Heart left ventricle (tissue), 13 donors: Measurements from ENCODE around the gene EMC1.
"Not testable (repeated sequence)": the region's sequence is repeated elsewhere in the genome, so short reads cannot be mapped to it uniquely, and the experiment has no call there.

ENCODE experiments used
- CTCF ChIP-seq, 12 donors: fragments of 200-600 bp; sonication (generic) in 4 of 12; IDR thresholded peaks; one replicate each; pipeline versions ENCODE4 v1.5.0 to v1.8.0; 2018 to 2022; ENCODE audit warnings: antibody characterized with exemption in 12 of 12, mild to moderate bottlenecking in 5 of 12
- POLR2A ChIP-seq, 2 donors: fragments of 450-650 bp; IDR thresholded peaks; one replicate each; pipeline ENCODE4 v1.6.1; 2017; ENCODE audit warnings: antibody characterized with exemption in 2 of 2, mild to moderate bottlenecking in 2 of 2, moderate library complexity in 2 of 2
- donor health status: ischemic (EF 13 %, LVEDD 7.1; RV severe dilation, severe dysfunction).
- donor health status: DM: no; HTN: yes; CAD: no.
- donor health status: DM: no; HTN: no; CAD: no.
- donor health status: ischemic (EF 25% LVEDD 6.9; RV normal size, moderate dysfunction).
- donor health status: ischemic (EF 25% LVEDD 5.7; RV mildly dilated, moderate dysfunction).
- donor health status: ischemic (EF 35%, LVEDD 5.7; RV mildly dilated, moderate dysfunction).
- donor health status: nonischemic (EF 11% LVEDD 7.7; RV severe dilation, severe dysfunction).
- donor health status: DM: yes; HTN: yes; CAD: no.
- donor health status: PGD.
- donor health status: ischemic (EF 29% LVEDD 5.4; RV normal size, mild dysfunction).
- donor health status: nonischemic (EF 23%, LVEDD 6.1; RV moderate dilation, normal function).

GRCh38 chr1:19285366-19285765 lies 34.0 kb upstream of the EMC1 start:
- TF ChIP-seq POLR2A, CTCF (IDR thresholded peaks at IDR 0.05): not testable (repeated sequence)
